Uterus (tissue), 2 donors: Measurements from ENCODE around the gene EMID1.

Experiments used
- POLR2A ChIP-seq, 2 donors: fragments of 450-650 bp; IDR thresholded peaks; one replicate each; pipeline ENCODE4 v1.6.1; 2016; ENCODE audit warnings: antibody characterized with exemption in 2 of 2, mild to moderate bottlenecking in 1 of 2, moderate library complexity in 1 of 2
- TF ChIP-seq, protein P1 (sequence below), 4 experiments: fragments of 200-600 bp in 2 of 4; fragments of 450-650 bp in 2 of 4; sonication (generic) in 2 of 4; IDR thresholded peaks; one replicate each; pipeline ENCODE4 v1.5.1; 2016 to 2019; ENCODE audit warnings: antibody characterized with exemption in 4 of 4, mild to moderate bottlenecking in 2 of 4, moderate library complexity in 1 of 4

DNA sequence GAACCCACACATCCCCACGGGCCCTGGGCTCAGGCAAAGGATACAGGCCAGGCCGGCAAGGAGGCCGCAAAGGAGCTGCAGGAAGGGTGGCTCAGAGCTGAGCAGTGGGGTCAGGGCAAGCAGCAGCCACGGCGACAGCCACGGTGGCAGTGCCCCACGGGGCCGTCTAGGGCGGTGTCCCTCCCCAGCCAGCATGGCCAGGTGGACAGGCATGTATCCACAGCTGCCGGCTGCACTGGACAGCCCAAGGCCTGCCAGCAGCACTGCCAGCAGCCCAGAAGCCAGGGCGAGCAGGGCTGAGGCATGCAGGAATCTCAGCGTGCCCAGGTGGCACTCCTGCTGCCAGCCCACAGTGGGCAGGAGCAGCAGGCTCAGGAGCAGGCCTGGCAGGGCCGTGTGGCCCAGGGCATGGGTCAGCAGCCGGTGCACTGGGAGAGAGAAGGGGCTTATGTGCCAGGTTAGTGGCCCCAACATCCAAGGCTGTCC lies 58.1 kb downstream of the EMID1 start:
- TF ChIP-seq, protein P1, sequence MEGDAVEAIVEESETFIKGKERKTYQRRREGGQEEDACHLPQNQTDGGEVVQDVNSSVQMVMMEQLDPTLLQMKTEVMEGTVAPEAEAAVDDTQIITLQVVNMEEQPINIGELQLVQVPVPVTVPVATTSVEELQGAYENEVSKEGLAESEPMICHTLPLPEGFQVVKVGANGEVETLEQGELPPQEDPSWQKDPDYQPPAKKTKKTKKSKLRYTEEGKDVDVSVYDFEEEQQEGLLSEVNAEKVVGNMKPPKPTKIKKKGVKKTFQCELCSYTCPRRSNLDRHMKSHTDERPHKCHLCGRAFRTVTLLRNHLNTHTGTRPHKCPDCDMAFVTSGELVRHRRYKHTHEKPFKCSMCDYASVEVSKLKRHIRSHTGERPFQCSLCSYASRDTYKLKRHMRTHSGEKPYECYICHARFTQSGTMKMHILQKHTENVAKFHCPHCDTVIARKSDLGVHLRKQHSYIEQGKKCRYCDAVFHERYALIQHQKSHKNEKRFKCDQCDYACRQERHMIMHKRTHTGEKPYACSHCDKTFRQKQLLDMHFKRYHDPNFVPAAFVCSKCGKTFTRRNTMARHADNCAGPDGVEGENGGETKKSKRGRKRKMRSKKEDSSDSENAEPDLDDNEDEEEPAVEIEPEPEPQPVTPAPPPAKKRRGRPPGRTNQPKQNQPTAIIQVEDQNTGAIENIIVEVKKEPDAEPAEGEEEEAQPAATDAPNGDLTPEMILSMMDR (IDR thresholded peaks at IDR 0.05): no peak
- TF ChIP-seq POLR2A (IDR thresholded peaks at IDR 0.05): no peak
